GM12878 (cell line): ENCODE measurements around the gene RAB25. TPM values are rescaled to one million over a fixed set of nuclear protein-coding genes. Genes with fewer than 3 reads are reported as not detected.

Experiments
- ATAC-seq: fragments of 200-7000 bp; cut with Tn5 transposase; 3 replicates; pipeline ENCODE4 v1.9.1; 2020; ENCODE audit warnings: mild to moderate bottlenecking, moderate library complexity
- BruUV-seq: library from RNA; stranded (reverse); fragments of 400-500 nt; replicated peaks from 2 replicates; lab custom pipeline; 2021; lab: Mats Ljungman, UMichigan
- CTCF ChIA-PET: fragments of 300-600 bp; sonication (Branson Sonifier 250); formaldehyde crosslinking; extraction: SDS; loops from one replicate; lab custom pipeline; 2021; ENCODE audit warnings: inconsistent platforms; lab: Yijun Ruan, JAX
- POLR2A ChIA-PET: fragments of 350-600 bp; formaldehyde crosslinking; extraction: SDS; loops from one replicate; lab custom pipeline; 2021; ENCODE audit warnings: inconsistent platforms; lab: Charles Lee
- RAD21 ChIA-PET: fragments of 300-600 bp; sonication (Branson Sonifier 250); formaldehyde crosslinking; loops from one replicate; lab custom pipeline; 2023; ENCODE audit warnings: antibody characterized with exemption; ENCODE audit not compliant: unreplicated experiment; lab: Charles Lee
- SMC1A ChIA-PET: fragments of 300-600 bp; sonication (Branson Sonifier 250); formaldehyde crosslinking; loops from one replicate; lab custom pipeline; 2023; ENCODE audit not compliant: unreplicated experiment, uncharacterized antibody; lab: Charles Lee
- DNase-seq: peaks from one replicate; pipeline ENCODE4 v3.0.0-alpha.2; 2011; ENCODE audit warnings: low read depth, low spot score
- FAIRE-seq: peaks from 3 replicates; lab custom pipeline; 2011; peaks lifted over from hg19 to GRCh38; lab: Jason Lieb, UNC
- H2AFZ ChIP-seq: 2 replicates; pipeline ENCODE4 v1.6.0; 2011; ENCODE audit warnings: low read depth, low read length, control low read depth; ENCODE audit not compliant: control insufficient read depth
- H3K27ac ChIP-seq: 2 replicates; pipeline ENCODE4 v1.5.1; 2011; ENCODE audit warnings: control low read depth; ENCODE audit not compliant: control insufficient read depth, insufficient read depth
- H3K27me3 ChIP-seq, 2 experiments: replicated peaks in 1 of 2; 2 replicates each; pipeline versions ENCODE4 v1.6.0 to v1.6.1; 2011; ENCODE audit warnings: low read length in 1 of 2; ENCODE audit not compliant: control insufficient read depth in 2 of 2, insufficient read depth in 2 of 2
- H3K36me3 ChIP-seq, 2 experiments: 2 replicates each; pipeline ENCODE4 v1.5.1; 2011; ENCODE audit warnings: low read length in 1 of 2; ENCODE audit not compliant: control insufficient read depth in 2 of 2, insufficient read depth in 2 of 2
- H3K4me1 ChIP-seq: 2 replicates; pipeline ENCODE4 v1.6.1; 2011; ENCODE audit warnings: mild to moderate bottlenecking, low read length, moderate library complexity, mixed read lengths; ENCODE audit not compliant: control insufficient read depth, insufficient read depth
- H3K4me2 ChIP-seq: 2 replicates; pipeline ENCODE4 v1.6.0; 2011; ENCODE audit warnings: control low read depth; ENCODE audit not compliant: control insufficient read depth, insufficient read depth
- H3K4me3 ChIP-seq: fragments of 200-600 bp; sonication (generic); 2 replicates; pipeline ENCODE4 v1.5.1; 2016
- H3K79me2 ChIP-seq: 2 replicates; pipeline ENCODE4 v1.6.0; 2011; ENCODE audit warnings: low read length; ENCODE audit not compliant: control insufficient read depth, insufficient read depth
- H3K9ac ChIP-seq: 2 replicates; pipeline ENCODE4 v1.8.0; 2011; ENCODE audit warnings: low read length, control low read depth, mixed read lengths; ENCODE audit not compliant: control insufficient read depth, insufficient read depth
- H3K9me3 ChIP-seq: replicated peaks from 3 replicates; pipeline ENCODE4 v1.5.1; 2011; ENCODE audit warnings: mild to moderate bottlenecking, low read length; ENCODE audit not compliant: control insufficient read depth, insufficient read depth
- H4K20me1 ChIP-seq: 2 replicates; pipeline ENCODE4 v1.6.0; 2011; ENCODE audit not compliant: control insufficient read depth, insufficient read depth
- ATF7 ChIP-seq: fragments of 450-650 bp; IDR thresholded peaks from 2 replicates; pipeline ENCODE4 v1.6.1; 2016; ENCODE audit warnings: low read depth, mild to moderate bottlenecking
- DPF2 ChIP-seq: fragments of 450-650 bp; IDR thresholded peaks from 2 replicates; pipeline ENCODE4 v1.6.1; 2017; ENCODE audit warnings: mild to moderate bottlenecking
- HDAC6 ChIP-seq: fragments of 200-600 bp; sonication (generic); IDR thresholded peaks from one replicate; pipeline ENCODE4 v1.8.0; 2017; ENCODE audit warnings: antibody characterized with exemption; ENCODE audit not compliant: unreplicated experiment
- LARP7 ChIP-seq: fragments of 450-650 bp; IDR thresholded peaks from 2 replicates; pipeline ENCODE4 v1.6.1; 2017; ENCODE audit warnings: mild to moderate bottlenecking
- MTA2 ChIP-seq: fragments of 450-650 bp; IDR thresholded peaks from 2 replicates; pipeline ENCODE4 v1.6.1; 2016; ENCODE audit warnings: low read depth, mild to moderate bottlenecking, moderate library complexity
- NFIC ChIP-seq: IDR thresholded peaks from 2 replicates; pipeline ENCODE4 v1.6.1; 2012; ENCODE audit warnings: low read depth, mild to moderate bottlenecking, inconsistent platforms, low read length, moderate library complexity
- POU2F2 ChIP-seq: IDR thresholded peaks from 3 replicates; pipeline ENCODE4 v1.6.1; 2011; ENCODE audit warnings: low read depth, mild to moderate bottlenecking, low read length, borderline replicate concordance
- RAD21 ChIP-seq: IDR thresholded peaks from 2 replicates; pipeline ENCODE4 v1.6.1; 2011; ENCODE audit warnings: mild to moderate bottlenecking, low read depth, low read length, moderate library complexity; ENCODE audit not compliant: insufficient read depth
- RB1 ChIP-seq: fragments of 450-650 bp; formaldehyde crosslinking; IDR thresholded peaks from 2 replicates; pipeline ENCODE4 v1.6.1; 2017; ENCODE audit warnings: mild to moderate bottlenecking, borderline replicate concordance
- RUNX3 ChIP-seq: IDR thresholded peaks from 2 replicates; pipeline ENCODE4 v1.6.1; 2012; ENCODE audit warnings: low read length, inconsistent platforms
- SKIL ChIP-seq: fragments of 450-650 bp; IDR thresholded peaks from 2 replicates; pipeline ENCODE4 v1.6.1; 2017; ENCODE audit warnings: mild to moderate bottlenecking, low read depth, inconsistent platforms; ENCODE audit not compliant: poor library complexity, severe bottlenecking
- SMARCA5 ChIP-seq: fragments of 450-650 bp; IDR thresholded peaks from 2 replicates; pipeline ENCODE4 v1.6.1; 2017; ENCODE audit warnings: mild to moderate bottlenecking
- SPI1 ChIP-seq: IDR thresholded peaks from 2 replicates; pipeline ENCODE4 v1.6.1; 2011; ENCODE audit warnings: low read depth, mild to moderate bottlenecking, low read length, moderate library complexity, borderline replicate concordance; ENCODE audit not compliant: insufficient read depth
- TAF1 ChIP-seq: IDR thresholded peaks from 2 replicates; pipeline ENCODE4 v1.6.1; 2011; ENCODE audit warnings: mild to moderate bottlenecking, low read depth, low read length, borderline replicate concordance
- YY1 ChIP-seq: IDR thresholded peaks from 2 replicates; pipeline ENCODE4 v1.6.1; 2011; ENCODE audit warnings: low read depth, mild to moderate bottlenecking, low read length
- ZBED1 ChIP-seq: IDR thresholded peaks from 2 replicates; pipeline ENCODE4 v1.6.1; 2016; ENCODE audit warnings: borderline replicate concordance
- ZBTB33 ChIP-seq: fragments of 450-650 bp; IDR thresholded peaks from 2 replicates; pipeline ENCODE4 v1.6.1; 2017; ENCODE audit warnings: mild to moderate bottlenecking
- ZBTB40 ChIP-seq: fragments of 450-650 bp; IDR thresholded peaks from 2 replicates; pipeline ENCODE4 v1.6.1; 2016; ENCODE audit warnings: mild to moderate bottlenecking, moderate library complexity, borderline replicate concordance
- WGBS: methylation state at CpG from one replicate; pipeline ENCODE4 v1.1.6; 2016; ENCODE audit warnings: low lambda C conversion rate; ENCODE audit not compliant: insufficient replicate concordance, insufficient coverage; ENCODE audit errors: missing lambda C conversion rate; 5-methylcytosine and 5-hydroxymethylcytosine counted together
- in situ Hi-C: fragments of 300-500 bp; cut with MboI; formaldehyde crosslinking; loops from 9 replicates; pipeline ENCODE4 v1.14.3; 2018; ENCODE audit warnings: mixed read lengths
- intact Hi-C: fragments of 100-400 bp; cut with micrococcal nuclease; formaldehyde crosslinking; loops from one replicate; pipeline ENCODE4 v1.14.2; 2022; ENCODE audit not compliant: unreplicated experiment
- polyA plus RNA-seq, 11 experiments: library from polyadenylated mRNA; depleted of rRNA in 4 of 11; unstranded in 6 of 11; stranded (reverse) in 5 of 11; fragments of >200 nt; fragmentation: Nextera tagmentation in 4 of 11; fragmentation: Illumina TruSeq in 1 of 11; extraction: Ambion mirVana in 4 of 11; extraction: Trizol in 1 of 11; gene quantifications; 1 replicate in 1 of 11; 2 replicates in 10 of 11; pipeline versions ENCODE4 v1.2.1 to v1.2.3, GENCODE V29; 2011 to 2016; ENCODE audit warnings: inconsistent platforms in 2 of 11, missing spikeins in 2 of 11, low read depth in 1 of 11
- total RNA-seq, 4 experiments: library from RNA; depleted of rRNA in 3 of 4; stranded (reverse); fragments of >200 nt in 3 of 4; fragmentation: Illumina TruSeq in 1 of 4; extraction: Trizol in 1 of 4; gene quantifications; 2 replicates each; pipeline versions ENCODE4 v1.2.1 to v1.2.3, GENCODE V29; 2013 to 2021

Gene RAB25
- total and polyA plus RNA-seq, 10 of the 15 experiments (the other 5 are each of a cell fraction or from before 2014, with no cell fraction given) = 0.16 to 0.36 (median 0.22) TPM; not detected in 7

- CTCF ChIA-PET = interaction anchor here (0.6 to 21.5 kb wide), 6 partner anchors 9 to 282 kb away, joined by 3 to 1294 read pairs (median 5); partner anchors contain the start of gene LMNA
- H3K4me1 ChIP-seq = peaks cover 49% of the 10 kb centered on the region
- H4K20me1 ChIP-seq = no peaks in the 10 kb centered on the region
- DNase-seq (no peak), FAIRE-seq (no peak), ATAC-seq (no peak)
- BruUV-seq = no TSS peak
- in situ Hi-C loops = no loop called here
- H2AFZ ChIP-seq = no peak overlapping the region
- 51% methylated on average over 3 of the region's 3 CpGs for WGBS
- POLR2A ChIA-PET = interaction anchor here (0.6 to 6.8 kb wide), 9 partner anchors 10 to 214 kb away, joined by 3 to 89 read pairs (median 4); partner anchors contain the start of genes LMNA and PMF1
- no peaks in the 10 kb centered on the region for H3K27me3 ChIP-seq
- no peaks in the 10 kb centered on the region for H3K36me3 ChIP-seq
- SMC1A ChIA-PET = interaction anchor here (1.1 to 23.8 kb wide), 4 partner anchors 25 to 60 kb away, joined by 3 to 874 read pairs (median 5); partner anchors contain the start of gene LMNA
- intact Hi-C loops = loop anchor here (5.0 to 10.0 kb wide), 2 partner anchors 186 to 218 kb away; partner anchors contain the start of genes SMG5 and TMEM79
- H3K9me3 ChIP-seq = no peaks in the 10 kb centered on the region
- peak overlapping the region; percentile 51; the same call in 1 of the 2 replicates for H3K27ac ChIP-seq
- no peak overlapping the region for H3K4me3 ChIP-seq
- RAD21 ChIA-PET = interaction anchor here (0.6 to 22.4 kb wide), 7 partner anchors 10 to 136 kb away, joined by 3 to 695 read pairs (median 4); partner anchors contain the start of gene LMNA
- H3K4me2 ChIP-seq = no peak overlapping the region
- no peak overlapping the region for H3K9ac ChIP-seq
- H3K79me2 ChIP-seq = peaks cover 2% of the 10 kb centered on the region; the same call in 1 of the 2 replicates
- TF ChIP-seq YY1 (no peak), SMARCA5 (no peak), ZBTB40 (no peak), TAF1 (no peak), SKIL (no peak), NFIC (no peak), LARP7 (no peak), HDAC6 (no peak), SPI1 (no peak), ZBTB33 (no peak), ZBED1 (no peak), RAD21 (no peak), MTA2 (no peak), RB1 (no peak), ATF7 (no peak), DPF2 (no peak), POU2F2 (no peak), RUNX3 (no peak)
Measured at GRCh38 chr1:156099282-156099681, 38.3 kb downstream of the RAB25 start.
